Cerebellar cortex (tissue), 1 donor: ENCODE data around the gene FOXD3.

Experiments
- DNase-seq: peaks from one replicate; pipeline ENCODE4 v3.0.0-alpha.2; 2015; ENCODE audit warnings: low spot score

Gene FOXD3

DNA sequence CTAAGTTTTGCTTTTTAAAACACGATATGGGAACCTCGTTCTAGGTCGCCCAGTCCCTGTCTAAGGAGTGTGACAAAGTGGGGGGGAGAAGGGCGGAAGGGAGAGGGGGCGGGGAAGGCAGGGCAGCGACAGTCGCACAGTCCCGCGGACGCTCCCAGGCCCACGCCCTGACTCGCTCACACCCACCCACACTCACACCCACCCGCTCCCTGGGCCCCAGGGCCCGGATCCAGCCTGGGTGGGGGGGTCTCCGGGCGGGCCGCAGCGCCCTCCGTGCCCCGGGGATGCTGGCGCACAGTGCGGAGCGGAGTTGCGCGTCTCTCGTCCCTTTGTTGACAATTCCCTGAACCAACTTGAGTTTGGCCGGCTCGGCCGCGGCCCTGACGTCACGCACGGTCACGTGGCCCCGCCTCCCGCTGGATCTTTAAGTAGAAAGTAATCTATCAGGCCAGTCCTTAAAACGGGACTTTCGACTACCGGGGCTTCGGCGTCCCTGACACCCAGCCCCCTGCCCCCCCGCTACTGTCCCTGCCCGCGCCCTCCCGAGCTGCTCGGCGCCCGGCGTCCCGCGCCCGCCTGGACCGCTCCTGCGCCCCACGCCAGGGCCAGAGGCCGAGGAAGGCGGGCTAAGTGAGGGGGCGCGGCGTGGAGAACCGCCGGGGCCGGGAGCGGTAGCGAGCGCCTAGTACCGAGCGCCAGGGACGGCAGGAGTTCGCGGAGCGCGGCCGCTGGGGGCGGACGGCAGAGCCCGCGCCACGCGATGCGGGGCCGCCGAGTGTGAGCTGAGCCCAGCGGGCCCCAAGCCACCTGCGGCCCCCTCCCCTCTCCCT lies at the start of gene FOXD3:
FOXD3 (plus strand) TSS at position 454 of the 830 bp plus-strand sequence. CDS start 492 bp downstream, outside the sequence.
- peak; percentile 22 for DNase-seq

DNA sequence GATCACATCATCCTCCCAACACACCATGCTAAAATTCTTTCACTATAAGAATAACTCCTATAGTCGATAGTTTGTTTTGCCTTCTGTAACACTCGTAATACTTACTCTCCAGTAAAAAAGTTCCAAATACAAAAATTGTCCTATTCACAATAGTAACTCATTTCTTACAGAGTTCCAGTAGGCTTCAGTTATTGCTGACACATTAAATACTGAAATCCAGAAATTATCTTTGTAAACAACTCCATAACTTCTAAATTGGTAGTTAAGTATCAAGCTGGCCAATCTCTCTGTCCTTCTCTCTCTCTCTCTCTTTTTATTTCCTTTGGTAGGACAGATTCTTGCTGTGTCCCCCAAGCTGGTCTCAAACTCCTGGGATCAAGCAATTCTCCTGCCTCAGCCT lies 49.6 kb upstream of the FOXD3 start:
- DNase-seq: no peak

DNA sequence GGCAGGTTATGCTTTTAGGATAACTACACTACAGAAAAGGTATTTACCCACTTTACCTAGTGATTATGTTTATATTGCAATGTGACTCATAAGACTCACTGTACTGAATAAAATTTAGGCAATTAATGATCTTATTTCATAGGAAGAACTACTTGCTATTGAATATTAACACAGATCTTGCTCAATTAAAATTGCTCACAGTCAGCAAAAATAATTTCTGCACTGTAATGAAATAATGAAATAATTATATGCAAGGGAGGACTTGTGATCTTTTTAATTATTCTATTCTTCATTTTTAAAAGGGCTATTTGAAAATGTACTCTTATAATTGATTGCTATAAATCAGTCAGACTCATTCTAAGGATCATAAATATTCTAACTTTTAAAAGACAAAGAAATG lies 48.0 kb upstream of the FOXD3 start:
- no peak for DNase-seq

DNA sequence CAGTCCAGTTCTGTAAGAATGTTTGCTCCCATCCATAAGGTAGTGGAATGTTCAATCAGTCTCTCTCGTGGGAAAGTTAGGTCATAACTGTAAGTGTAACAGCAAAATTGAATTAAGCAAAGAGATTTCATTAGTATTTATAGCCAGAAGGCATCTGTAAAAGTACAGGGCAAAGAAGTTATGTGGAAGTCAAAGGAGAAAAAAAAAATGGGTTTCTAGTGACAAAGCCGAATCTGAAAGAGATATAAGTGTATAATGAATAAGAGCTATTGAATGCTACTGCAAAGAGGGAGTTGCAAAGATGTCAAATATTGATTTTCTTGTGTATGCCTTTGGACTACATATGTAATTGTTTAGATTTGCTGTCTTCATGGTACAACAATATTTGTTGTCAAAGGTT lies 47.4 kb upstream of the FOXD3 start:
- no peak for DNase-seq

DNA sequence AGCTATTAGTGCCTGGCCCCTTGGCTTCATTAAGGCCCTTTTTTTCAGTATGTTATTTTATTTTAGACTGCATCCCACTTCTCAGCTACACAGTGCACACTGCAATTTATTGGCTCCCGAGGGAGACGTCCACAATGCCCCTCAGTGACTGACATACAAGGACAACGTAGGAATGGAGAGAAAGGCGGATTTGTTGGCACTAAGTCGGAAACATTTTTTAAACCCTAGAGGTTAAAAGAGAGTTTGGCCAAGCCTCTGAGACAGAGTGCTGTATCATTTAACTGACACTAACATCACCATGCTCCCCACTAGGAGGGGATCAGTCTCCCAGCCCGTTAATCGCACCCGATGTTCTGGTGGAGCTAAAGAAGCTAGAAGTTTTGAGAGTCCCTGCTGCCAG lies 45.7 kb upstream of the FOXD3 start:
- no peak for DNase-seq

DNA sequence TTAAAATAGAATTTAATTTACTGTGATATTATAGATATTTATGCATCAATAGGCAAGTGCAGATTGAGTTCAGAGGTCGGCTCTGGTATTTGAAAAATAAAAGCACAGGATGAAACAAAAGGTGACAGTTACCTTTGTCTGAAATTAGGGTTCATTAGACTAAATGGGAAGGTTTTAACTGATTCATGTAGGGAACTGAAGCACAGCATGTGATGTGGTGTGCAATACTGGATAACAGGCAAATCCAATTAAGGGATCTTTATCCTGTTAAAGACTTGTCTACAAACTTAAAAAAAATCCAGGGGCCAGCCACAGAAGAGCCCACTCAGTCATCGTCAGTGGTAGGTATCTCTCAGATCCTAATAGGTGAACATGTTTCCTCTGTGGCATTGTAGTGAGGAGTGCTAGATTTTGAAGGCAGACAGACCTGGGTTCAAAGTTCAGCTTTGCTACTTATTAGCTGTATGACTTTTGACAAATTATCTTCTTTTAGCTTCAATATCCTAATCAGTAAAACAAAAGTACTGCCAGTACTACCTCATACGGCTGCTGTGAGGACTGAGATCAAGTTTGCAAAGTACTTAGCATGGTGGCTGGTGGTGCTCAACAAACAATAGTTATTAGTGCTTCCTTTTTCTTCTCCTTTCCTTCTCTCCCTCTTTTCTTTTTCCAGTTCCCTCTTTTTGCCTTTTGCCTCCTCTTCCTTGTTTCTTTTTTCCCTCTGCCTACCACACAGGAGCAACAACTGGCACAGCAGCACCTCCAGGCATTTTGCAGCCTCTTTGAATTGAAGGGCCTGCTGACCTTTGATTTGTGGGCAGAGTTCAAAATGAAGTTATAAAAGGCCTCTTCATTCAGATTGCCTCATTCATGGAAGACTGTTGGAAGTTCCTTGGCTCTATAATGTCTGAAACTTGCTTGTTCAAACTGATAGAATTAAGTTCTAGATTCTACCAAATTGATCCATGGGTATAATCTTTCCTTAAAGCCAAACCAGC lies 44.9 kb upstream of the FOXD3 start:
- DNase-seq: no peak

DNA sequence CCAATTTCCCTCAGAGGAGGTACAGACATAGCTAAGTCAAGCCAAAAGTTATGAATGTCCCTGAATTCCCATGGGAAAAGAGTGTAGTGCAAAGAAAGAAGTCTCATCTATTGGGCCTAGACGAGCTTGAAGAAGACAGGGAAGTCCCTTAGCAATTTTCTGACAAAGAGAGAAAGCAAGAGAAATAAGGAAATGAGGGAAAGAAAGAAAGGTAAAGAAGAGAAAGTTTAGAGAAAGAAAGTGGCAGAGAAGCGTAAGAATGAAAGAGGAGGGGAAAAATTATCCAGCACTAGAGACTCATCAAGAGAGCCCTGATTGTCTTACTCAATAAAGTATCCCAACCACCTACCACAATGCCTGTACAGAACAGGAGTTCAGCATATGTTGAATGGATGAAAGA lies 40.6 kb upstream of the FOXD3 start:
- no peak for DNase-seq

DNA sequence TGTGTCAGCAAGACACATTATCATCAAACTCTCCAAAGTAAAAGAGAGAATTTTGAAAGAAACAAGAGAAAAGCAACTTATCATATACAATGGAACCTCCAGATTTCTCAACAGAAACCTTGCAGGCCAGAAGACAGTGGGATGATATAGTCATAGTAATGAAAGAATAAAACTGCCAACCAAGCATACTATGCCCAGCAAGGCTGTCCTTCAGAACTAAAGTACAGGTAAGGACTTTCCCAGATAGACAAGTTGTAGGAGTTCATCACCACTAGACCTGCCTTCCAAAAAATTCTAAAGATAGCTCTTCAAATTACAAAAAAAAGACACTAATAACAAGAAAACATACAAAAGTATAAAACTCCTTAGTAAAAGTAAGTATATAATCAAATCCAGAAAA lies 33.2 kb upstream of the FOXD3 start:
- DNase-seq: no peak

DNA sequence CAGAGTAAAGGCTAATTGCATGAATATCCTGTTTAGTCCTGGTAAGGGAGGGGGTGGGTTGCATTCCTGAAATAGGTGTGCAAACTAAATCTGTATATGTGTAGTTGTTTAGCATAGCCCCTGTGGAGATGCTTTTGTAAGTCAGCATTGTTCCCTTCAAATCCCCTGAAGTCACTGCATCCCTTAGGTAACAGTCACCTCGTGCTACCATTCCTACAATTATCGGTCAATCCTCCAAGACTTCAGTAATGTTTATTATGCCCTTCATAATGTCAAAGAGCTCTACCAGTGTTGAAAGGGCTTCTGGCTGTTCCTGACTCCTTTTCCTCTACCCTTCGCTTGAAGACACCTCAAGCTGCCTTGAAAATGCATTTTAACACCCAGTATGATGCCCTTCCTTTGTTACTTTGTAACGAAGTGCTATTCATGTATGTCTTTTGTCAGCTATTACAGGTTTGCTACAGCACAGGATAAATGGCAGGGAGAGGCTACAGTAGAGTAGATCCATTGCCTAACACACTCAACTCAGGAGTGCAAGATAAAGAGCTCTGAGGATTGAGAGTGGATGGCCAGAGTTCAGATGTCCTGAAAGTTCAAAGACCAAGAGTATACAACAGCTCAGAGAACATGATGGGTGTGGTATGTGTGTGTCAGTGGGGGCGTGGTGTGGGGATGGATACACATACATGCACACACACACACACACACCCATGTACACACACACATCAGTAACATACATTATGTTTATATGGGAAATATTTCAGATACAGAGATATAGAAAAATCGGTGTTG lies 27.4 kb upstream of the FOXD3 start:
- no peak for DNase-seq

DNA sequence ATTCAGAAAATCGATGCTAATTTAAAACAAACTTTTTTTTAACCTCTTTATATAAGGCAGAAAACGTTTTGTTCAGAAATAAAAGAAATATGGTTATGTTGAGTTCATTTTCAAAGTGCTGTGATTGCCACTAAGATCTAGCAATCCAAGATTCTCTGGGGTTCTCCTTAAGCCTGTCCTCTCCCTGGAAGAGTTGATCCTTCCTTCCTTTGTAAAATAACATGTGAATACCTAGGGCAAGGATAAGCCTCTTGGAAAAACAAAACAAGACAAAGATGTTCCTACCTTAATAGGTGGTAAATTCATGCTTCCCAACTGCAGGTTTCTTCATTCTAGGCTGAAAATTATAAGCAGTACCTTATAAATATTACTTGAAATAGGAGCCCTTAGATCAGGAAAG lies 18.0 kb upstream of the FOXD3 start:
- no peak for DNase-seq

DNA sequence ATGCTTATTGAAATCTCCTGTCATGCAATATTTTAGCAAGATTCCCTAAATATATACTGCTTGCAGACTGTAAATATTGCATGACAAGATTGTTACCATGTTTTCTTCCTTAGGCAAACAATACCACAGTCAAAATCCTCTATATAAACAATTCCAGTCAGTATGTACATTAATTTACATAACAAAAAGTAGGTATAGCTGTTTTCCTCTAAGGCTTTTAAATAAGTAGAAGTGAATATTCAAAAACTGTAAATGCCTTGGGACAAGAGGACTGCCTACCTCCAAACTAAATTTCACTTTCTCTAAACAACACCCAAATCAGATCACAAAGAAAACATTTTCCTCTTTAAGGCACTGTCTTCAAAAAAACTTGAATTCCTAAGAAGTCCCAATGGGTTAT lies 17.3 kb upstream of the FOXD3 start:
- DNase-seq: no peak

DNA sequence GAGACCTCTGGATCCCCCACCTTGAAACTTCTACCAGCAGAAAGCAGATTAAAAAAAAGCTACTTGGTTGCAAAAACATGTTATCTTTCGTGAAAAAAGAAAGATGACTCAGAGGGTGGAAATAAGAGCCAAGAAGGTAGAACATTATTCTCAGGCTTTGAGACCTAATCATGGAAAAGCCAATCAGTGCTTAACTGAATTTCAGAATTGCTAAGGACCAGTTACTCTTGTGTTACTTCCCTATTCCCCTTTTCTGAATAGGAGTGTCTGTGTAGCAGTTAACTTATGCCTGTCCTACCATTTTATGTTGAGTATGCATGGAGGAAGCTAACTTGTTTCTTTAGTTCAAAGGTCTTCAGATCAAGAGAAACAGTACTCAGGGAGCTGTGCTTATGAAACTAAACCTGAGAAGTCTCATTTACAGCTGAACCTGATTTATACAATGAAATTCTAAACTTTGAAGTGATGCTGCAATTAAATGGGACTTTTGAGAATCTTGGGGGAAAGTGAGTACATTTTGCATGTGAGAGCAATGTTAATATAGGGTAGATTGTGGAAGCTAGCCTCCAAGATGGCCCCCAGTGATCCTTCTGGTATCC lies 15.1 kb upstream of the FOXD3 start:
- no peak for DNase-seq

DNA sequence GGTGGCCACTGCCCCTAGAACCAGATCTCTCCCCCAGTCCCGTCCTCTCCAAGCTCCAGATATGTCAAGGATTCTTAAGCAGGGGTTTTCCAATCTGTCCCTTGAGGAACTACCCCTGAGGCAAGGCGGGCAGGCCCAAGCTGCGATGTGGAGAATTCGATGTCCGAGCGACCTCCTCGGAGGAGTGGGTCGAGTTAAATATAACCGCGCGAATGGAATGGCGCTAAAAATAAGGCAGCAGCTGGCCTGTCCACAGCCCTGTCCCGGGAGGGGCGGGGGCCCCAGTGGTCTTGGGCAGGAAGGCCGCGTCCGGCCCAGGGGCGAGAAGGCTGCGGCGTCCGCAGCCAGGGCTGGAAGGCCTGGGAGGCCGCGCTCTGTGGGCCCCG lies 5.8 kb upstream of the FOXD3 start:
- no peak for DNase-seq

DNA sequence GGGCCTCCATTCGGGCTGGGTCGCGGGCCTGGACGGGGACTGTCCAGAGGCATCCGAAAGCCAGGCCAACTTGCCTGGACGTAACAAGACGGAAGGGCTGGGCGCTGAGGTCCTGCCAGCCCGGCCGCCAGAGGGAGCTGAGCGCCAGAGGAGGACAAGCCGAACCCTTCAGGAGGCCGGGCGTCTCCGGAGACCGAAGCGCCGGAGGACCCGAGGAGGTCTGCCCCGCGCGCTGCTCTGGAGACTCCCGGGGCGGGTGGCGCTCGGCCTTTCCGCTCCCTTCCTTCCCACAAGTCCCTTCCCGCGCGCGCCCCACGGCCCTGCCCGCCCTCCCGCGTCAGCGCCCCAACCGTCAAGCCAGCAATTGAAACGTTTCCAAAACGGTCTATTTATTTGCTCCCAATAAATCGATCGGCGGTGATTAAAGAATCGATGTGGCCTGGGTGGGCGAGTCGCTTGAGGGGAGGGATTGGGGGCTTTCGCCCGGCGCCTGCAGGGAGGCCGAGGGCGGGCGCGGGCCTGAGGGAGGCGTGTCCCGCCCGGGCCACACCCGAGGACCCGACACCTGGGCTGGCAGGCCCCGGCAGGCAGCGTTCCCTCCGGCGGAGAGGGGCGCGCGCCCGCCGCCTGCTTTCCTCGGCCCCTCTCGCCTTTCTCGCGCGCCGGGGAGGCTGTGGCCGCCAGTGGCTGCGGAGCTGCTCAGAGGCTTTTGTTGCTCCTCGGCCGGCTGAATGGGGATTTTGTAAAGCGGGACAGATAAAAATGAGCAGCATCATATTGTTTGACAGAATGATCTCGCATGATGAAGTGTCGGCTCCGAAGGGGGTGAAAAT lies 5.2 kb upstream of the FOXD3 start:
- peak; percentile 46 for DNase-seq

DNA sequence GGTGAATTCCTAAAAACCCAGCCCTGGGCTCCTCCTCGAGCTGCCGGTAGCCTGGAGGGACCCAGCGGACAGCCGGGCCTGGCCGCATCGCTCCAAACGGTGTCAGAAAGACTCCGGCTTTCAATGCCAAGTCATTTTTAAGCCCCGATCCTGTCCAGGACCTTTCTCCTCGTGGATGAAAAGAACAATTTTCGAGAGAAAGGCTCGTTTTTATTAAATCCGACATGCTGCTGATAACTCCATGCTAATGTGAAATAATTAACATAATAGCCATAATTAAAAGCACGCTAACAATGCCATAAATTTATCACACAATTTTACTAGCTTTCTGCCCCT lies 4.6 kb upstream of the FOXD3 start:
- no peak for DNase-seq

DNA sequence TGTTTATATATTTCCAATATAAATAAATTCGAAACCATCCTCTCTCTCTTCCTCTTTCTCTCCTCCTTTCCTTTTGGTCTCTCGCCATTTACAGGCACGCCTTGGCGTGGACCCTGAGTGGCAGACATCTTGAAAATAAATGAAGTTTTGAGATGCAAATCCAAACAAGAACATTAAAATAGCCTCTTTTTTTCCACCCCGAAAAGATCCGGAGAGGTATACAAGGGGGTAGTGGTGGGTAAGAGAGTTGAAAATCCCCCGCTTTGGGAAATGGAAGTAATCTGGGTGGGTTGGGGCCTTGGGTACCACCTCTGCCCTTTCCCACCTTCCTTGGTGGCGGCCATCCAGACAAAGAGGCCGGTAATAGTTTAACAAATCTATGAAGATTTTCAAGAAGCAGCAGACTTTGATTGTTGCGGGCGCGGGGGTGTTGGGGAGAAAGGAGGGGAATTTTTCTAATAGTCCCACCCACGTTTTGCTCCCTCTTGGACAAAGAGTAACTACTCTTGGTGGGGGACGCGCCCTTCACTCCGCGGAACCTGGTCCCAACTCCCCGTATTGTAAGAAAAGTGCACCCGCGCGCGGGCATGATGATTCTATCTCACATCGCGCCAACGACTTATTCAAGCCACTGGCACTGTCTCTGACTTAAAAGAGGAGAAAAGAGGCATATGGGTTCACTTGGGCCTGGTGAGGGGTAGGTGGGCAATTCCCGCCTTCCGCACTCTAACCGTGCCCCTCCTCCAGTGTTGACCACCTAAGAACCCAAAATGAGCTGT lies 4.0 kb upstream of the FOXD3 start:
- DNase-seq: no peak

DNA sequence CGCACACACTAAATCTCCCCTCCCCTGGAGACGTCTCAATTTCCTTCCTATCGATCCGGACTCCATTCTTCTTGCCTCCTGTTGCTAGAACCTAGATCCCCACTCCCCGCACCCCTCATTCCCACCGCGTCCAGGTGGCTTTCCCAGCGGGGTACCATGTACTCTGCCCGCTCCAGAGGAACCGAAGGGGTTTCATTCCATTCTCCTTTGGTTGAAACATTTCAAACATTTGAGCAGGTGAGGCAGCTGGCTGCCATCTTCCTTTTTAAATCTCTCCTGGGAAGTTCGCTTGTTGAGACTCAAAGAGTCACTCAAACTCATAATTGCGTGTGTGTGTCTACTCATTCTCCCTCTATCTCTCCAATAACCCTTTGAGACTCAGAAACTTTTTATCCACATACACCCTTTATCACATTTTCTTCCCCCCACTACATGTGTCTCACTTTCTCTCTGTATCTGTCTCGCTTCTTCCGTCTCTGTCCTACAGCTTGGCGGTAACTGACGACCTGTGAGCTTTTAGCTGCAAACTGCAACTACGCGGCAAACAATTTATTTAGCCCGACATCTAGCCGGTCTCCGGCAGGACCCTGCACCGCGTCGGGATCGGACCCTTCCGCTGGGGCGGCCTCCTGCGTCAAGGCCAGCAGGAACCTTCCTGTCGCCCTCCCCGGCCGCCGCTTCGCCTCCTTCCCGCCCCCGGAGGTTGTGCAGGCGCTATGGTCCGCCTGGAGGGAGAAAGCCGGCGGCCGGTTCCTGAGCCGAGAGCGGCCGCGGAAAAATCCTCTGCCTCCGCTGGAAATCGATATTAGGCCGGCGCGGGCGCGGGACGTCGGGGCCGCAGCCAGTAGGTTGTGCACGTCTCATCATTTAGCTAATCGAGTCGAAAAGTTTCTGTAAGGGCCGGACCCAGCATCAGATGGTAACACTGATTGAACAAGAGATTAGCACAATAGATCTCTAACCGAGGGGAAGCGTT lies 3.0 kb upstream of the FOXD3 start:
- DNase-seq: no peak

DNA sequence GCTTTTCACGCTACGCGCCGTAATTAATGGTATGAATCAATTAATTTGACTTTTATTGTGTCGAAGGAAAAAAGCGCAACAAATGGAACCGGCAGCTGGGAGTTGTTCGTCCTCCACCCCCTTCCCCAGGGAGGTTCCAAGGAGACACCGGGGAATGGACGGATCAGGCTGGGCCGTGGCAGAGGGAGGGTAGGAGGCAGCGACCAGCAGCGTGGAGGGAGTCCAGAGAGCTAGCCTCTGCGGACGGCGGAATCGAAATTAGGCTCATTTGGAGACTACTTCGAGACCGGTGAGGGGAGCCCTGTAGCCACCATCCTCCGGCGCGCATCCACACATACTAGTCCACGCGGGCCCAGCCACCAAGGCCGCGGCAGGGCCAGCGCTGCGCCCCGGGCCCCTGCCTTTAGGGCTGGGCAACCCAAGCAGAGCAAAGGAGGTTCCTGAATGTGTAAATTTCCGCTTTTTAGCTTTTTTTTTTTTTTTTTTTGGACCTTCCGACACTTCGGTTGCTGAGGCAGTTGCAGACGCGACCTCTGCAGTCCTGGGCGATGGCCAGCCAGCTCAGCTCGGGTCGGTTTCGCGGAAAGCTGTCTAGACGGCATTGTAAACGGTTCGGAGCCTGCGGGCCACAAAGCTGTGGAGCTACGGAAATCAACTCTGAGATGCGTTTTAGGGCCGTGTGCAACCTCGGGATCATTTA lies 2.2 kb upstream of the FOXD3 start:
- DNase-seq: no peak
